Stomach (tissue), 4 donors: ENCODE measurements around the gene STMP1.

Experiments
- CTCF ChIP-seq, 7 experiments: fragments of 450-650 bp in 4 of 7; fragments of 200-600 bp in 3 of 7; sonication (generic) in 3 of 7; IDR thresholded peaks; one replicate each; pipeline ENCODE4 v1.5.1; 2016 to 2019; ENCODE audit warnings: antibody characterized with exemption in 7 of 7, control low read depth in 2 of 7, mild to moderate bottlenecking in 1 of 7
- POLR2A ChIP-seq, 4 donors: fragments of 450-650 bp; IDR thresholded peaks; one replicate each; pipeline ENCODE4 v1.6.1; 2016; ENCODE audit warnings: antibody characterized with exemption in 4 of 4, control low read depth in 2 of 4, mild to moderate bottlenecking in 1 of 4, moderate library complexity in 1 of 4

GRCh38 chr7:135681762-135682161 is 19.4 kb downstream of the STMP1 start:
- no peak for TF ChIP-seq CTCF (IDR thresholded peaks at IDR 0.05)
- TF ChIP-seq POLR2A (IDR thresholded peaks at IDR 0.05) = no peak
